ENCODE measurements around the gene KCTD3. TPM values are rescaled to one million over a fixed set of nuclear protein-coding genes. Genes with fewer than 3 reads are reported as not detected.

Gene KCTD3
- total RNA-seq, 1 donor from 2014 or later = 25.2 TPM

- no peak overlapping the region for H2AFZ ChIP-seq (ENCODE audit: low read depth, low read length)
- H3K4me1 ChIP-seq (ENCODE audit: insufficient read depth, low read length) = no peaks in the 10 kb centered on the region
- H3K9ac ChIP-seq (ENCODE audit: low read length) = no peak overlapping the region
- TF ChIP-seq EZH2 (IDR thresholded peaks at IDR 0.05; ENCODE audit: insufficient read depth, low read length) (no peak), CTCF (IDR thresholded peaks at IDR 0.05; ENCODE audit: insufficient read depth, low read depth, low read length) (no peak)
- no peaks in the 10 kb centered on the region for H3K9me3 ChIP-seq (ENCODE audit: insufficient read depth, low read depth, low read length)
- FAIRE-seq (no peak), DNase-seq (ENCODE audit: low read depth) (no peak)
- H3K79me2 ChIP-seq (ENCODE audit: insufficient read depth, low read length) = no peaks in the 10 kb centered on the region
- no peak overlapping the region for H3K27ac Mint-ChIP-seq (ENCODE audit: unreplicated experiment)
- no peaks in the 10 kb centered on the region for H4K20me1 ChIP-seq (ENCODE audit: insufficient read depth, low read length)
- H3K36me3 ChIP-seq (ENCODE audit: insufficient read depth, low read length) = no peaks in the 10 kb centered on the region
- H3K4me3 ChIP-seq (ENCODE audit: insufficient read depth, low read depth, low read length) = no peak overlapping the region
- H3K4me1 Mint-ChIP-seq (ENCODE audit: low read depth, unreplicated experiment) = no peaks in the 10 kb centered on the region
- H3K27ac ChIP-seq (ENCODE audit: low read depth, low read length) = no peak overlapping the region
- H3K4me3 Mint-ChIP-seq (ENCODE audit: unreplicated experiment) = no peak overlapping the region
- no peak overlapping the region for H3K4me2 ChIP-seq (ENCODE audit: low read length)
- no peaks in the 10 kb centered on the region for H3K27me3 Mint-ChIP-seq (ENCODE audit: low read depth, unreplicated experiment)
- H3K9me3 Mint-ChIP-seq (ENCODE audit: unreplicated experiment) = no peaks in the 10 kb centered on the region
- no peaks in the 10 kb centered on the region for H3K27me3 ChIP-seq (ENCODE audit: insufficient read depth, low read length)
- no peaks in the 10 kb centered on the region for H3K36me3 Mint-ChIP-seq (ENCODE audit: low read depth, unreplicated experiment)
Measured at GRCh38 chr1:215657047-215657446, 89.9 kb downstream of the KCTD3 start.

- no peak overlapping the region for H3K4me2 ChIP-seq (ENCODE audit: low read length)
- Mint-ChIP-seq H3K36me3 (ENCODE audit: low read depth, unreplicated experiment) (no peaks in the 10 kb centered on the region), H3K9me3 (ENCODE audit: unreplicated experiment) (no peaks in the 10 kb centered on the region), H3K4me3 (ENCODE audit: unreplicated experiment) (no peak overlapping the region), H3K27me3 (ENCODE audit: low read depth, unreplicated experiment) (no peaks in the 10 kb centered on the region), H3K27ac (ENCODE audit: unreplicated experiment) (no peak overlapping the region), H3K4me1 (ENCODE audit: low read depth, unreplicated experiment) (peaks cover 4% of the 10 kb centered on the region)
- H2AFZ ChIP-seq (ENCODE audit: low read depth, low read length) = no peak overlapping the region
- H3K4me3 ChIP-seq (ENCODE audit: insufficient read depth, low read depth, low read length) = no peak overlapping the region
- no peak overlapping the region for H3K9ac ChIP-seq (ENCODE audit: low read length)
- no peak overlapping the region for H3K27ac ChIP-seq (ENCODE audit: low read depth, low read length)
- no peaks in the 10 kb centered on the region for H4K20me1 ChIP-seq (ENCODE audit: insufficient read depth, low read length)
- FAIRE-seq = no peak
- peaks cover 3% of the 10 kb centered on the region for H3K4me1 ChIP-seq (ENCODE audit: insufficient read depth, low read length)
- no peaks in the 10 kb centered on the region for H3K27me3 ChIP-seq (ENCODE audit: insufficient read depth, low read length)
- no peak for DNase-seq (ENCODE audit: low read depth)
- H3K36me3 ChIP-seq (ENCODE audit: insufficient read depth, low read length) = no peaks in the 10 kb centered on the region
- H3K79me2 ChIP-seq (ENCODE audit: insufficient read depth, low read length) = no peaks in the 10 kb centered on the region
- H3K9me3 ChIP-seq (ENCODE audit: insufficient read depth, low read depth, low read length) = no peaks in the 10 kb centered on the region
- TF ChIP-seq EZH2 (IDR thresholded peaks at IDR 0.05; ENCODE audit: insufficient read depth, low read length) (no peak), CTCF (IDR thresholded peaks at IDR 0.05; ENCODE audit: insufficient read depth, low read depth, low read length) (no peak)
Measured at GRCh38 chr1:215660259-215660658, 93.2 kb downstream of the KCTD3 start.

GRCh38 chr1:215661033-215661432 lies 93.9 kb downstream of the KCTD3 start:
- H3K9me3 Mint-ChIP-seq (ENCODE audit: unreplicated experiment) = no peaks in the 10 kb centered on the region
- no peaks in the 10 kb centered on the region for H3K36me3 ChIP-seq (ENCODE audit: insufficient read depth, low read length)
- FAIRE-seq = no peak

More at GRCh38 chr1:215661033-215661432, 93.9 kb downstream of the KCTD3 start:
- no peak overlapping the region for H3K27ac Mint-ChIP-seq (ENCODE audit: unreplicated experiment)
- no peak overlapping the region for H3K9ac ChIP-seq (ENCODE audit: low read length)
- no peaks in the 10 kb centered on the region for H3K9me3 ChIP-seq (ENCODE audit: insufficient read depth, low read depth, low read length)
- peaks cover 7% of the 10 kb centered on the region for H3K4me1 ChIP-seq (ENCODE audit: insufficient read depth, low read length)
- no peak overlapping the region for H3K4me2 ChIP-seq (ENCODE audit: low read length)
- H3K36me3 Mint-ChIP-seq (ENCODE audit: low read depth, unreplicated experiment) = no peaks in the 10 kb centered on the region
- H3K4me3 Mint-ChIP-seq (ENCODE audit: unreplicated experiment) = no peak overlapping the region
- no peak for DNase-seq (ENCODE audit: low read depth)
- no peak overlapping the region for H2AFZ ChIP-seq (ENCODE audit: low read depth, low read length)
- H3K4me3 ChIP-seq (ENCODE audit: insufficient read depth, low read depth, low read length) = no peak overlapping the region
- H3K27me3 Mint-ChIP-seq (ENCODE audit: low read depth, unreplicated experiment) = no peaks in the 10 kb centered on the region
- H4K20me1 ChIP-seq (ENCODE audit: insufficient read depth, low read length) = no peaks in the 10 kb centered on the region
- TF ChIP-seq CTCF (IDR thresholded peaks at IDR 0.05; ENCODE audit: insufficient read depth, low read depth, low read length) (no peak), EZH2 (IDR thresholded peaks at IDR 0.05; ENCODE audit: insufficient read depth, low read length) (no peak)
- H3K27me3 ChIP-seq (ENCODE audit: insufficient read depth, low read length) = no peaks in the 10 kb centered on the region
- no peaks in the 10 kb centered on the region for H3K79me2 ChIP-seq (ENCODE audit: insufficient read depth, low read length)
- no peak overlapping the region for H3K27ac ChIP-seq (ENCODE audit: low read depth, low read length)
- peaks cover 7% of the 10 kb centered on the region for H3K4me1 Mint-ChIP-seq (ENCODE audit: low read depth, unreplicated experiment)
